Upper lobe of left lung (tissue), 4 donors: ENCODE data around the gene TOMM70.

Experiments
- POLR2A ChIP-seq, 4 donors: fragments of 450-650 bp; IDR thresholded peaks; one replicate each; pipeline ENCODE4 v1.5.1; 2016 to 2017; ENCODE audit warnings: antibody characterized with exemption in 4 of 4, mild to moderate bottlenecking in 2 of 4
- TF ChIP-seq, protein P1 (sequence below), 6 experiments: fragments of 450-650 bp in 4 of 6; fragments of 200-600 bp in 2 of 6; sonication (generic) in 2 of 6; IDR thresholded peaks; one replicate each; pipeline ENCODE4 v1.5.1; 2016 to 2019; ENCODE audit warnings: antibody characterized with exemption in 6 of 6

DNA sequence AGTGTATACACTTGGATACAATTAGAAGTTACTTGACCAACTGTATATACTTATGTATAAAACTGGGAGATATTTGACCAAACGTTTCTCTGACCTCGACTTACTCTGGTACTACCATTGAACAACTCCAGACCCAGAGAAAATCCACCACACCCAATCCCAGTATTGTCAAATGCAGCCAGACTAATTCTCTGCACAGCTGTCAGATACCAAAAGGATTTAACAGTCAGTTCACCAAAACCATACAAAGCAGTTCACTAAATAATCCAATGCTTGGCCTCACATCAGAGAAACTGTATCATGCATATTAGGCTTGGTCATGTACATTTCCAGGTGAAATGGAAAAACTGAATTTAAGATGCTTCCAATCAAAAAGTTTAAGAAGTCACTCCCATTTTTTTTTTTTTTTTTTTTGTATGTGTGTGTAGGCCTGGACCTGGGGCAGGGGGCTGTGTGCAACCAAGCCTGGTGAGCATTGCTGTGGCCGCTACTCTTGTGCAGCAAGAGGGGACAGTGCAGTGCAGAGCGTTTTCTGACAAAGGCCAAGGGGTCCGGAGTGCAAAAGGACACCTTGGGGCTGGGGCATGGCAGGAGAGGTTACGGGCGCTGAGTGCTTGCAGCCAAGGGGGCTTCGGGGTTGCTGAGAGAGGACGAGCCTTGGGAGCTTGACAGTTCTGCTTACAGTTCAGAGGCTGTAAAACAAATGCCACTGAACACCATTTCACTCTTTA, 1.4 kb downstream of the TOMM70 start:
- TF ChIP-seq, protein P1, sequence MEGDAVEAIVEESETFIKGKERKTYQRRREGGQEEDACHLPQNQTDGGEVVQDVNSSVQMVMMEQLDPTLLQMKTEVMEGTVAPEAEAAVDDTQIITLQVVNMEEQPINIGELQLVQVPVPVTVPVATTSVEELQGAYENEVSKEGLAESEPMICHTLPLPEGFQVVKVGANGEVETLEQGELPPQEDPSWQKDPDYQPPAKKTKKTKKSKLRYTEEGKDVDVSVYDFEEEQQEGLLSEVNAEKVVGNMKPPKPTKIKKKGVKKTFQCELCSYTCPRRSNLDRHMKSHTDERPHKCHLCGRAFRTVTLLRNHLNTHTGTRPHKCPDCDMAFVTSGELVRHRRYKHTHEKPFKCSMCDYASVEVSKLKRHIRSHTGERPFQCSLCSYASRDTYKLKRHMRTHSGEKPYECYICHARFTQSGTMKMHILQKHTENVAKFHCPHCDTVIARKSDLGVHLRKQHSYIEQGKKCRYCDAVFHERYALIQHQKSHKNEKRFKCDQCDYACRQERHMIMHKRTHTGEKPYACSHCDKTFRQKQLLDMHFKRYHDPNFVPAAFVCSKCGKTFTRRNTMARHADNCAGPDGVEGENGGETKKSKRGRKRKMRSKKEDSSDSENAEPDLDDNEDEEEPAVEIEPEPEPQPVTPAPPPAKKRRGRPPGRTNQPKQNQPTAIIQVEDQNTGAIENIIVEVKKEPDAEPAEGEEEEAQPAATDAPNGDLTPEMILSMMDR (IDR thresholded peaks at IDR 0.05): no peak
- no peak for TF ChIP-seq POLR2A (IDR thresholded peaks at IDR 0.05)
